BJ (cell line): ENCODE results near the gene KRTAP5-3. TPM values are rescaled to one million over a fixed set of nuclear protein-coding genes. Genes with fewer than 3 reads are reported as not detected.

ENCODE experiments used
- CTCF ChIA-PET: fragments of 350-600 bp; formaldehyde crosslinking; extraction: SDS; loops from one replicate; lab custom pipeline; 2021; ENCODE audit warnings: antibody characterized with exemption, inconsistent platforms; lab: Yijun Ruan, JAX
- POLR2A ChIA-PET: fragments of 300-600 bp; sonication (Branson Sonifier 250); formaldehyde crosslinking; extraction: SDS; loops from one replicate; lab custom pipeline; 2021; ENCODE audit warnings: antibody characterized with exemption; lab: Charles Lee
- DNase-seq: peaks from one replicate; pipeline ENCODE4 v3.0.0-alpha.2; 2011; ENCODE audit warnings: low read depth
- H3K27me3 ChIP-seq: 2 replicates; pipeline ENCODE4 v1.6.0; 2011; ENCODE audit warnings: low read length; ENCODE audit not compliant: control insufficient read depth, insufficient read depth
- H3K36me3 ChIP-seq: 2 replicates; pipeline ENCODE4 v1.5.1; 2011; ENCODE audit warnings: low read length; ENCODE audit not compliant: control insufficient read depth, insufficient read depth
- H3K4me3 ChIP-seq: 2 replicates; pipeline ENCODE4 v1.5.1; 2011; ENCODE audit warnings: low read depth, mild to moderate bottlenecking, control low read depth, low read length
- polyA plus RNA-seq: library from polyadenylated mRNA; depleted of rRNA; stranded (reverse); fragments of >200 nt; gene quantifications from 2 replicates; pipeline ENCODE4 v1.2.3, GENCODE V29; 2011
- TF ChIP-seq, protein P1 (sequence below): IDR thresholded peaks from 2 replicates; pipeline ENCODE4 v1.5.1; 2011; ENCODE audit warnings: low read depth, mild to moderate bottlenecking, control low read depth, inconsistent platforms, low read length, moderate library complexity; ENCODE audit not compliant: insufficient read depth

The KRTAP5-3 gene
- polyA plus RNA-seq, 1 experiment: not detected

GRCh38 chr11:1570001-1570453, 38.2 kb downstream of the KRTAP5-3 start:
- H3K27me3 ChIP-seq: peaks cover 2% of the 10 kb centered on the region; the same call in 1 of the 2 replicates
- POLR2A ChIA-PET: no interaction called here
- CTCF ChIA-PET: interaction anchor here (1.1 to 12.4 kb wide), 3 partner anchors 10 to 49 kb away, joined by 4 to 301 read pairs (median 4); no protein-coding TSS in a partner anchor
- TF ChIP-seq, protein P1, sequence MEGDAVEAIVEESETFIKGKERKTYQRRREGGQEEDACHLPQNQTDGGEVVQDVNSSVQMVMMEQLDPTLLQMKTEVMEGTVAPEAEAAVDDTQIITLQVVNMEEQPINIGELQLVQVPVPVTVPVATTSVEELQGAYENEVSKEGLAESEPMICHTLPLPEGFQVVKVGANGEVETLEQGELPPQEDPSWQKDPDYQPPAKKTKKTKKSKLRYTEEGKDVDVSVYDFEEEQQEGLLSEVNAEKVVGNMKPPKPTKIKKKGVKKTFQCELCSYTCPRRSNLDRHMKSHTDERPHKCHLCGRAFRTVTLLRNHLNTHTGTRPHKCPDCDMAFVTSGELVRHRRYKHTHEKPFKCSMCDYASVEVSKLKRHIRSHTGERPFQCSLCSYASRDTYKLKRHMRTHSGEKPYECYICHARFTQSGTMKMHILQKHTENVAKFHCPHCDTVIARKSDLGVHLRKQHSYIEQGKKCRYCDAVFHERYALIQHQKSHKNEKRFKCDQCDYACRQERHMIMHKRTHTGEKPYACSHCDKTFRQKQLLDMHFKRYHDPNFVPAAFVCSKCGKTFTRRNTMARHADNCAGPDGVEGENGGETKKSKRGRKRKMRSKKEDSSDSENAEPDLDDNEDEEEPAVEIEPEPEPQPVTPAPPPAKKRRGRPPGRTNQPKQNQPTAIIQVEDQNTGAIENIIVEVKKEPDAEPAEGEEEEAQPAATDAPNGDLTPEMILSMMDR: no peak
- no peak overlapping the region for H3K4me3 ChIP-seq
- DNase-seq: no peak
- H3K36me3 ChIP-seq: peaks cover 1% of the 10 kb centered on the region; the same call in 1 of the 2 replicates

GRCh38 chr11:1569251-1569780, 38.9 kb downstream of the KRTAP5-3 start:
- DNase-seq: no peak
- ChIA-PET POLR2A (no interaction called here), CTCF (interaction anchor here (1.5 to 12.4 kb wide), 2 partner anchors 10 to 24 kb away, joined by 4 to 301 read pairs; no protein-coding TSS in a partner anchor)
- Histone ChIP-seq H3K4me3 (no peak overlapping the region), H3K27me3 (peaks cover 2% of the 10 kb centered on the region; the same call in 1 of the 2 replicates), H3K36me3 (peaks cover 1% of the 10 kb centered on the region; the same call in 1 of the 2 replicates)
- TF ChIP-seq, protein P1: no peak

- TF ChIP-seq, protein P1: no peak
- DNase-seq: no peak
- POLR2A ChIA-PET: interaction anchor here (0.5 kb wide), 1 partner anchor 229 kb away, joined by 13 read pairs; no protein-coding TSS in a partner anchor
- Histone ChIP-seq H3K36me3 (peaks cover 2% of the 10 kb centered on the region; the same call in 1 of the 2 replicates), H3K4me3 (no peak overlapping the region), H3K27me3 (peaks cover 2% of the 10 kb centered on the region; the same call in 1 of the 2 replicates)
- CTCF ChIA-PET: interaction anchor here (0.9 to 1.8 kb wide), 2 partner anchors 9 to 15 kb away, joined by 3 to 5 read pairs; no protein-coding TSS in a partner anchor
Observed at GRCh38 chr11:1568441-1568911, 39.8 kb downstream of the KRTAP5-3 start.

DNA sequence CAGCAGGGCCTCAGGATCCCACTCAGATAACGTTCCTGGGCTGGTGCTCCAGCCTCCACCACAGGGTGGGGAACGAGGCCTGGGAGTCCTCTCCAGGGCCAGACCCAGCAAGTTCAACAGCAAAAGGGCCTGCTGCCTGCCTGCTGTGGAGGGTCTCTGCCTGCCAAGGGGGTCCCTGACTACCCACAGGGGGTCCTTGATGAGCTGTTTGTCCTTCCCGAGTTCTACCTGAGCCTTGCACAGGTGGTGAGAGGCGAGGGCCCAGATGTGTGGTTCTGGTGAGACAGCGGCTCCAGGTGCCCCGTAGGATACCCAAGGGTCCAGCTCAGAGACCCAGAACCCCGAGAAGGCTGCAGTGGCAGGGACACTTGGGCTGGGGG, 40.6 kb downstream of the KRTAP5-3 start:
- Histone ChIP-seq H3K36me3 (peaks cover 6% of the 10 kb centered on the region), H3K27me3 (no peaks in the 10 kb centered on the region), H3K4me3 (no peak overlapping the region)
- POLR2A ChIA-PET: no interaction called here
- CTCF ChIA-PET: interaction anchor here (0.8 to 1.8 kb wide), 3 partner anchors 9 to 20 kb away, joined by 3 to 5 read pairs (median 3); no protein-coding TSS in a partner anchor
- TF ChIP-seq, protein P1: no peak
- no peak for DNase-seq

DNA sequence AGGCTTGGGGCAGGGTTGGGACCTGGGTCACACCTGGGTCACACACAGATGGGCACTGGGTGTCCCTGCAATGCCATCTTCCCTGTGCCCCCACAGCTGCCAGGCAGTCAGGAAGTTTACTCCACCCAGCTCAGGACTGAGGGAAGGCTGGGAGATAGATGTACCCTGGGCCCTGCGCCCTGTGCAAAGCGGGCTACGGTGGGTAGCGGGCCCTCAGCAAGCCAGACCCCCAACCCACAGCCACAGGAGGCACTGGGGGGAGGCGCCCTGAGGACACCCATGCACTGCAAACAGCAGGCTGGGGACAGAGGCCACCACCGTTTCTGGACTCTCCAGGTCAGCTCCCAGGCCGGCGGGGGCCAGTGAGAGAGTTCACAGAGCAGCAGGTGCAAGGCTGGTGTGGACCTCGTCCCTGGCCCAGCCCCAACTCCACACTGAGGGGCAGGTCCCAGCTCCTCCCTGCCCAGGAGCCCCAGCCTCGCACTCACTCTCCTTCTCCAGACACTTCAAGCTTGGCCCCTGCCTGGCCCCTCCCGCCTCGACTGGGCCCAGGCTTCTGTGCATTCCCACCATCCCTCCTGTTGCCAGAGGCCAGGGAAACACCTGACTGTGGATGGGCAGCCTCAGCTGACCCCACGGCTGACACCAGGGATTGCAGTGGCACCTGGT, 41.1 kb downstream of the KRTAP5-3 start:
- no peaks in the 10 kb centered on the region for H3K27me3 ChIP-seq
- ChIA-PET POLR2A (no interaction called here), CTCF (interaction anchor here (0.8 to 1.8 kb wide), 2 partner anchors 13 to 20 kb away, joined by 3 to 5 read pairs; no protein-coding TSS in a partner anchor)
- H3K36me3 ChIP-seq: peaks cover 6% of the 10 kb centered on the region
- no peak for DNase-seq
- TF ChIP-seq, protein P1: no peak
- no peak overlapping the region for H3K4me3 ChIP-seq
